HG02798 (cell line): ENCODE results near the gene TMEM179.
"Not testable (repeated sequence)": the region's sequence is repeated elsewhere in the genome, so short reads cannot be mapped to it uniquely, and the experiment has no call there.

Experiments
- ATAC-seq: cut with Tn5 transposase; IDR thresholded peaks from one replicate; pipeline ENCODE4 v1.9.1; 2021; ENCODE audit warnings: mild to moderate bottlenecking; ENCODE audit not compliant: unreplicated experiment, poor library complexity

TMEM179 gene

DNA sequence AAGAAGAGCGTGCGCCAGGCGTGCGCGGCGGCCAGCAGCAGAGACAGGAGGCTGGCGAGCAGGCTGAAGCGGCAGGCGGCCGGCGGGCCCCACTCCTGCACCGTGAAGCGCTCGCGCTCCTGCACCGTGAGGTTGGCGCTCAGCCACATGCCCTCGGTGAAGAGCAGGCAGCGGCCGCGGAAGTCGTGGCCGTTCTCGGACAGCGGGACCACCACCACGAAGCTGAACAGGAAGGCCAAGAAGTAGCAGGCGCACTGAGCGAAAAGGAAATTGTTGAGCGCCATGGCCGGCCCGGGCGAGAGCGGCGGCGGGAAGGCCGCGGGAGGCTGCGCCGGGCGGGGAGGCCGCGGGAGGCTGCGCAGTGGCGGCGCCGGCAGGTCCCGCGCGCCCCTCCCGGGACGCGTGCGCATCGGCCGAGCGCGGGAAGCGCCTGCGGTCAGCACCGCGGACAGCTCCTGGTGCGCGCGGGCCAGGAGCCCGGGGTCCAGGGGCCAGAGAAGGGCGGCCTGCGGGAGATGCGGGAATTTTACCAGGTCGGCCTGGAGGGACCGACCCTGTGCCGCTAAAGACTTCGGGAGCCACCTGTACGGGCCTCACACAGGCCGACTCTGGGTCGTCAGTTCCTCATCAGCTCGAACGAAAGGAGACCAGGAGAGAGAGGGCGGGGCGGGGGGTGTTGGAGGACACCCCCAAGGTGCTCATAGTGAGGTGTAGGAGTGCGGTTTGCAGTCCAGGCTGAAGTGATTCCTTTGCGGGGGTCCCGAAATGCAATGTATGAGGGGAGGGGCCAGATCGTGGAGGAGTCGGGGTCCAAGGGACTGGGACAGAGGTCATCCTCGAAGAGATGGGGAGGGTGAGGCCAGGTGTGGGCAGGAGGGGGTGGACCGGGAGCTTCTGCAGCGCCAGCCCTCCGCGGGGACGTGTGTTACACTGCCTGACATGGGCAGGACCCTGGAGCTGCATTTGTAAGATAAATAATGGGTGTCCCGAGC lies at the start of gene TMEM179:
TSS of gene TMEM179 (minus strand) at position 315 of the 992 bp plus-strand sequence. CDS start at position 284, 31 bp downstream.
- no peak for ATAC-seq

- ATAC-seq, result no peak
These were observed 49.5 kb upstream of the TMEM179 start for GRCh38 chr14:104654119-104654518.

DNA sequence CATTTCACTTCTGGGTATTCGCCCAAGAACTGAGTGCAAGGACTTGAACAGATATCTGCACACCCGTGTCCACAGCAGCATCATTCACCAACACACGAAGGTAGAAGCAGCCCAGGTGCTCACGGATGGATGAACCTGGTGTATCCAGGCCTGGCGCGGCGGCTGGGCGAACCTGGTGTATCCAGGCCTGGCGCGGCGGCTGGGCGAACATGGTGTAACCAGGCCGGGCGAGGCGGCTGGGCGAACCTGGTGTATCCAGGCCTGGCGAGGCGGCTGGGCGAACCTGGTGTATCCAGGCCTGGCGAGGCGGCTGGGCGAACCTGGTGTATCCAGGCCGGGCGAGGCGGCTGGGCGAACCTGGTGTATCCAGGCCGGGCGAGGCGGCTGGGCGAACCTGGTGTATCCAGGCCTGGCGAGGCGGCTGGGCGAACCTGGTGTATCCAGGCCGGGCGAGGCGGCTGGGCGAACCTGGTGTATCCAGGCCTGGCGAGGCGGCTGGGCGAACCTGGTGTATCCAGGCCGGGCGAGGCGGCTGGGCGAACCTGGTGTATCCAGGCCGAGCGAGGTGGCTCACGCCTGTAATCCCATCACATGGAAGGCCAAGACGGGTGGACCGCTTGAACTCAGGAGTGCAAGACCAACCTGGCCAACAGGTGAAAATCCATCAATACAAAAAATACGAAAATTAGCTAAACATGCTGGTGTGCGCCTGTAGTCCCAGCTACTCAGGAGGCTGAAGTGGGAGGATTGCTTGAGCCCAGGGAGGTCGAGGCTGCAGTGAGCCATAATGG lies 48.8 kb upstream of the TMEM179 start:
- not testable (repeated sequence) for ATAC-seq

GRCh38 chr14:104652386-104652785 lies 47.8 kb upstream of the TMEM179 start:
- no peak for ATAC-seq

DNA sequence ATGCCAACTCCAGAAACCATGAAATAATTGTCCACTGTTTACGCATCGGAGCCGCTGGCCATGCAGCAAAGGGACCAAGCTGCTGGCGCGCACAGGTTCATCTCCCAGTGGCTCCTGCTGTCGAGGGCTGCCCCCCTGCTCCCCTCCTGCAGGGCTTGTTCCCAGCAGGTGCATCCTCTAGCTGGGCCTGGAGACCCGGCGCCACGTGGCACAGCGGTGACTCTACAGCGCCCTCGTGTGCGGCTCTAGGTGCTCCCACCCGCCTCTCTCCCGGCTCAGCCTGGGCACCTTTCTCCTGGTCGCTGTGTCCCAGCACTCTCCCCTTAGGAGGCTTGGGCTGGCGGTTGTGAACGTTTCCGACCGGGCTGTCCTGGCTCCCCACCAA lies 47.3 kb upstream of the TMEM179 start:
- no peak for ATAC-seq

- ATAC-seq, result no peak
These were observed 46.7 kb upstream of the TMEM179 start for GRCh38 chr14:104650981-104651875.

DNA sequence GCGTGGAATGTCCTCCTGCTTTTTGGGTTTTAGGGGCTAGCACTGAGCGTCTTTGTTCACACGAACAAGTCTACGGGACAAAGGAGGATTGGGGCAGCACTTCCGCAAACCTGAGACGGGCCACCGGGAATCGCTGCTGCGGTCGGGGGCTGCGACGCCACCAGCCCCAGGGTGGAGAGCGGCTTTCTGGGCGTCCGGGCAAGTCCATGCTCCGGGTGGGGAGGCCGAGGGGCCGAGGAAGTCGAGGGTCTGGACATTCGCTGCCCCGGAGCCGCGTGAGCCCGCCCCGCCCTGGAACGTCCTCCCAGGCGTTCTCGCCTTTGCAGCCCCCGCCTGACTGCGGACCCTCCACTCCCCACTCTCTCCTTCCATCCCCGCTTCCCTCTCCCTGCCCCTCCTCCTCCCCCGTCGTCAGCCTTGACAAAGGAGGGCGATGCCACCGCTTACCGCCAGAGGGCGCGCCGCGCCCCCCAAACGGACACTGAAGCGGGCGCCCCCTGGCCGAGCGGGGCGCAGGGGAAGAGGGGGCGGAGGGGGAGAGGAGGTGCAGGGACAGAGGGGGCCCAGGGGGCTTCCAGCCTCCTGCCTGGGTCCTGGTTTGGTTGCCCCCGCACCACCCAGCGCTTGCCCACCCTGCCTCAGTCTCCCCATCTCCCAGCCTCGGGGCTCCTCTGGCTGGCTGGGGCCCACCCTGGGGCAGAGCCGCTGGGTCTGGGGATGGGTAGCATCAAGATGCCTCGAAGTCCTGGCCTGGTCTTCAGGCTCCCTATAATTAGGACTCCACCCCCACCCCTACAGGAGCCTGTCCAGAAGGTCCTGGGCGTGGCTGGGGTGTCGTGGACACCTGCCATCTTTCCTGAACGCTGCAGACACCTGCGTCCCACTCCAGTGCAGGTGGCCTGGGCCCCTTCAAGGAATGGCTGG lies 45.7 kb upstream of the TMEM179 start:
- peak; percentile 62 for ATAC-seq

DNA sequence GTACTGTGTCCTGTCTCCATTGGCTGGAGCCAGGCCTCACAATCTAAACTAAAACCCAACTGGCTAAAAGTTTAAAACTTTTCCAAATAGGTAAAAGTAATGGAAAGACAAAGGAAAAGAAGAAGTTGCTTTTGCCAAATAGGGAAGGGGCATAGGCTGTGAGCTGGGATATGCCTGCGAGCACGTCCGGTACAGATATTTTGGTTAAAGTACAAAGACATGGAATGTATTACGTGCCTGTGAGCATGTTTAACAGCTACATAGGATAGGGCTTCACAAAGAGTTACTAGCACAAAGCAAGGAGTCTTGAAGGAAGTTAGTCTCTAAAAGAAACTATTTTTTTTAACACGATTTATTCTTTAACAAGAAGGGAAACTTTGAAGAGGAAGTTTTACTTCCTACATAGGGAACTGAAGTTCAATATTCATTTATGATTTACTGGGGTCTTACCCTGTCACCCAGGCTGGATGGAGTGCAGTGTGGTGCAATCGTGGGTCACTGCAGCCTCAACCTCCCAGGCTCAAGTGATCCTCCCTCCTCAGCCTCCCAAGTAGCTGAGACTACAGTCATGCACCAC lies 43.0 kb upstream of the TMEM179 start:
- no peak for ATAC-seq

- ATAC-seq, result no peak
These were observed 40.2 kb upstream of the TMEM179 start for GRCh38 chr14:104644656-104645378.

DNA sequence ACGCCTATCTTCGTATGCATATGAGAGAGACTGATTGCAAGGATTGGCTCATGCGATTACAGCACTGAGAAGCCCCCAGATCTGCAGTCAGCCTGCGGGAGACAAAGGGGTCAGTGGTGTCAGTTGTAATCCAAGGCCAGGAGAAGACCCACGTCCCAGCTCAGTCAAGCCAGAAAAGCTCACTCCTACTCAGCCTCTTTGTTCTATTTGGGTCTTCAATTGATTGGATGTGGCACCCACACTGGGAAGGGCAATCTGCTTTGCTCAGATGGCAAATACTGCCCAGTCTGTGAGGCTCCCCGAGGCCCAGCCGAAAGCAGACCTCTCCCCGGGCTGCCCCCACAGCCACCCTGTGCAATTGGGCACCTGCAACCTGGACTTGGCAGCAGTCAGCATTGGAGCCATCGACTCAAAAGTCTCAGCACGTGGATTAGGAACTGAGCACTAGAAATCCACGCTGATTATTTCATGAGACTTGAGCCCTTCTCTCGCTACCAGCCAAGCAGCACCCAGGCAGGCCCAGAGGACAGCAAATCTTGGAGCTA lies 39.6 kb upstream of the TMEM179 start:
- no peak for ATAC-seq

DNA sequence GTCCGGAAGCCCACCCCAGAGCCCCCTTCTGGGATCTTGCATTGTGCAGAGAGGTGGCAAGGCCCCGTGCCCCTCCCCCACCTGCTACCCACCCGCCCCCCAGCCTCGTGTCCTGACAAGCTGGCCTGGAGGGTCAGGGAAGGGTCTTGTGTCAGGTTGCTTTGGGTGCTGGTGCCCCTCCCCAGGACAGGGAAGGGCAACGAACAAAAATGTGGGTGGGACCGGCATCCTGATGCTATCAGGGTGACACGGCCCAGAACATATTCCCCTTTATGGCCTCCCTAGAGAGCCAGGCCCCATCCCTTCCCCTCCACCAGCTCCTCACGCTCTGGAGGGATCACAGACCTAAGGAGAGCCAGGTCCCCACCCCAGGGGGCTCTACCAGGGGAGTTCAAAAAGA lies 38.7 kb upstream of the TMEM179 start:
- no peak for ATAC-seq

DNA sequence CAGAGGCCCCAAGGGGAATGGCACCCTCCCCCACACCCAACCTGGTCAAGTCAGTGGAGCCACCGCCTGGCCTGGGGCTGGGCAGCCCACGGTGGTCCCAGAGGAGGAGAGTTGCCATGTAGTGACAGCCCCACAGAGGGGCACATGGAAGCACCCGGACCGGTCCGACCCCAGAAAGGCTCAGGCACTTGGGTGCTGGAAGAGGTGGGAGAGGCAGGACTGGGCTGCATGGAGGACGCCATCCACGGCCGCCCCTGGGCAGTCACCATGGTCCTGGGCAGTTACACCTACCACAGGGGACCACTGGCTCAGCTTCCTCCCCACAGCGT lies 37.9 kb upstream of the TMEM179 start:
- ATAC-seq, result no peak

DNA sequence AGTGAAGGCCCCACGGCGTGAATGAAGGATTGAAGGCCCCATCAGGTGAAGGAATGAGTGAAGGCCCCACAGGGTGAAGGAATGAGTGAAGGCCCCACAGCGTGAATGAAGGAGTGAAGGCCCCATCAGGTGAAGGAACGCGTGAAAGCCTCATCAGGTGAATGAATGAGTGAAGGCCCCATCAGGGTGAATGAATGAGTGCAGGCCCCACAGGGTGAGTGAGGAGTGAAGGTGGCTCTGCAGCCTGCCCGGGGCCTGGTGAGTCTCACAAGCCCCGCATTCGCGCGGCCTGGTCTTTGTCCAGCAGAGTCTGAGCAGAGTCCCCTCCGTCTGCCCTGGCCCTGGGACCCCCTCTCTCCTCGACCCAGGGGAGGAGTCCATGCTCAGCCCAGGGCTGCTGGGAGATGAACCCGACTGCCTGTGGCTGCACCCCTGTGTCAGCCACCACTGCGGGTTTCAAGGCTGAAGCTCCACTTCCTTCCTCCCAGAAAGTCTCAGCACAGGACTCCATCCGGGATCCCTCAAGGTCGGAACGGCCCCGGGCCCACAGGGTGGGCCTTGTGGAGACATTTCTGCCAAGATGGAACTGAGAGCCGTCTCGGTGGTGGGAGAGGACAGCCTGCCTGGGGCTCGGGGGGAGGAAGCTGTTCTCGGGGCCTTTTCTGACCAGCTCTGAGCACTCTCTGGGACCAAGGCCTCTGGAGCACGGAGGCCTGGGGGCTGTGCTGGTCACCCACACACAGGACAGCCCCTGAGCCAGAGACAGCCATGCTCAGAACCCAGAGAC lies 37.4 kb upstream of the TMEM179 start:
- no peak for ATAC-seq

- no peak for ATAC-seq
These were observed 36.1 kb upstream of the TMEM179 start for GRCh38 chr14:104640681-104641080.

- no peak for ATAC-seq
These were observed 35.4 kb upstream of the TMEM179 start for GRCh38 chr14:104639885-104640548.

DNA sequence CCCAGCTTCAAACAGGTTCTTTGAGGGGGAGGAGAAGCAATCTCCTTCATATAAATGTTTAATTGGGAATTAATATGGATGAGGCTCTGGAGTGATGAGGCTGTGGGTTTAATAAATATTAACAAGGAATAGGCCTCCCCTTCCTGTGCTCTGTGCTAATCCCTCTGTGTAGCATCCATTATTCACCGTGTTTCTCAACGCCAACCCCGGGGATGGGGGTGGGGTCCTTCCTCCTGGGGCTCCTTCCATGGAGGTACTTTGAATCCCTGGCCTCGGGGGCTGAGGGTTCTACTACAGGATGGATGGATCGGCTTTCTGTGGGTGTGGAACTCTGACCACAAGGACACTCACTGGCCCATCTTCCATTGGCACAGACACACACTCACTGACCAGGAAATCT lies 34.9 kb upstream of the TMEM179 start:
- no peak for ATAC-seq

DNA sequence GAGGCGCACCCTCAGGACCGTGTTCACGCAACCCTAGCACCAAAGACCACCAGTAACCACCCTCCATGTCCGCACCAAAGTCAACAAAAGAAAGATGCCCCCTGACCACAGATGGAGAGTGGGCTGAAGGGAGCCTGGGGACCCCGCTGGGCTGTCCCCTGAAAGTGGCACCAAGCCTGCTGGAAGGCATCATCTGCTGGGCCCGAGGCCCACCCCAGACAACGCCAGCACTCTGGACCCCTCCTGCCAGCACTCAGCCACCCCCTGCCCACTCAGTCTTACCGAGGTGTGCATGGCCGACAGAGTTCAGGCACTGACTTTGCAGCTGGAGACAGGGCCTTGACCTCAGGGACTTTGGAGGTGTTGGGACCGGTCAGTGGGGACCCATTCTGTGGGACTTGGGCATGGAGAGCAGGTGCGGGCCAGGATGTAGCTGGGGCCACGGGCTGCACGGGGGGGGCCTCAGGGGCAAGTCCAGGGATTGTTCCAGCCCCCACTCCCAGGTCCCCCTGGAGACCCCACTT lies 34.4 kb upstream of the TMEM179 start:
- ATAC-seq, result no peak
